ENCODE results near the gene METTL18. TPM values are rescaled to one million over a fixed set of nuclear protein-coding genes. Genes with fewer than 3 reads are reported as not detected.

Gene METTL18
- total and polyA plus RNA-seq, 5 donors from 2014 or later = 5.6 to 45.4 (median 29.9) TPM

DNA sequence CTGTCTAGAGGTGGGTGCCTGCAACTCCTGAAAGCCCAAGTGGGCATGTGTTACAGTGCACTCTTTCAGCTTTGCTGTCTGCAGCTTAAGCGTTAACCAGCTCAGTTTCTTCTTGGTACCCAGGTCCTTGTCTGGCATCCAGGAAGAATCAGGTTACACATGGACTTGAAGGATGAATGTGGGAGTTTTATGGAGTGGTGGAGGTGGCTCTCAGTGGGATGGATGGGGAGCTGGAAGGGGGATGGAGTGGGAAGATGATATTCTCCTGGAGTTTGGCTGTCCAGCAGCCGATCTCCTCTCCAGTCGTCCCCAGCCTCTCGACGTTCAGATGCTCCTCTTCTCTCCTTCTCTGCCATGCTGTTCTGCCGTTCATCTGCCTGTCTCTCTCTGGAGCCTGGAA, 9.4 kb downstream of the METTL18 start:
- Histone ChIP-seq H3K9me3 (ENCODE audit: control insufficient read depth in 2 of 2, low read length in 2 of 2) (no peaks in the 10 kb centered on the region), H3K36me3 (ENCODE audit: control insufficient read depth, insufficient read depth, low read length) (no peaks in the 10 kb centered on the region), H3K27me3 (ENCODE audit: control insufficient read depth, insufficient read depth, low read length) (peaks cover 25% of the 10 kb centered on the region), H3K27ac (ENCODE audit: insufficient read depth, low read length, poor library complexity, severe bottlenecking) (no peak overlapping the region), H3K4me3 (ENCODE audit: low read depth, low read length) (no peak overlapping the region), H3K4me1 (ENCODE audit: control insufficient read depth, insufficient read depth, low read length, poor library complexity, severe bottlenecking) (no peaks in the 10 kb centered on the region)
- DNase-seq (no peak), ATAC-seq (ENCODE audit: low read depth in 2 of 2) (no peak)
- Mint-ChIP-seq H3K27me3 (peaks cover 34% of the 10 kb centered on the region), H3K4me1 (no peaks in the 10 kb centered on the region), H3K4me3 (no peak overlapping the region), H3K27ac (no peak overlapping the region), H3K9me3 (peaks cover 0 to 2% (median 0%) of the 10 kb centered on the region in 7 donors), H3K36me3 (no peaks in the 10 kb centered on the region)

GRCh38 chr1:169784102-169784501, 10.6 kb downstream of the METTL18 start:
- ATAC-seq (ENCODE audit: low read depth in 2 of 2) (no peak), DNase-seq (no peak)
- peaks cover 44% of the 10 kb centered on the region for H3K27me3 Mint-ChIP-seq
- Histone ChIP-seq H3K4me3 (ENCODE audit: low read depth, low read length) (no peak overlapping the region), H3K4me1 (ENCODE audit: control insufficient read depth, insufficient read depth, low read length, poor library complexity, severe bottlenecking) (no peaks in the 10 kb centered on the region), H3K36me3 (ENCODE audit: control insufficient read depth, insufficient read depth, low read length) (no peaks in the 10 kb centered on the region), H3K9me3 (ENCODE audit: control insufficient read depth in 2 of 2, low read length in 2 of 2) (no peaks in the 10 kb centered on the region), H3K27me3 (ENCODE audit: control insufficient read depth, insufficient read depth, low read length) (peaks cover 27% of the 10 kb centered on the region), H3K27ac (ENCODE audit: insufficient read depth, low read length, poor library complexity, severe bottlenecking) (no peak overlapping the region)
- no peaks in the 10 kb centered on the region for H3K4me1 Mint-ChIP-seq
- H3K4me3 Mint-ChIP-seq = no peak overlapping the region
- no peaks in the 10 kb centered on the region for H3K36me3 Mint-ChIP-seq
- no peak overlapping the region for H3K27ac Mint-ChIP-seq
- peaks cover 0 to 2% (median 0%) of the 10 kb centered on the region in 7 donors for H3K9me3 Mint-ChIP-seq

GRCh38 chr1:169782596-169782995, 12.1 kb downstream of the METTL18 start:
- Mint-ChIP-seq H3K27me3 (peaks cover 45% of the 10 kb centered on the region), H3K4me1 (no peaks in the 10 kb centered on the region), H3K36me3 (no peaks in the 10 kb centered on the region), H3K9me3 (peaks cover 0 to 2% (median 0%) of the 10 kb centered on the region in 7 donors), H3K4me3 (no peak overlapping the region), H3K27ac (no peak overlapping the region)
- no peak for DNase-seq
- H3K27me3 ChIP-seq (ENCODE audit: control insufficient read depth, insufficient read depth, low read length) = peaks cover 27% of the 10 kb centered on the region
- no peak overlapping the region for H3K4me3 ChIP-seq (ENCODE audit: low read depth, low read length)
- no peaks in the 10 kb centered on the region for H3K36me3 ChIP-seq (ENCODE audit: control insufficient read depth, insufficient read depth, low read length)
- H3K4me1 ChIP-seq (ENCODE audit: control insufficient read depth, insufficient read depth, low read length, poor library complexity, severe bottlenecking) = no peaks in the 10 kb centered on the region
- ATAC-seq (ENCODE audit: low read depth in 2 of 2) = no peak
- H3K27ac ChIP-seq (ENCODE audit: insufficient read depth, low read length, poor library complexity, severe bottlenecking) = no peak overlapping the region
- no peaks in the 10 kb centered on the region for H3K9me3 ChIP-seq (ENCODE audit: control insufficient read depth in 2 of 2, low read length in 2 of 2)

DNA sequence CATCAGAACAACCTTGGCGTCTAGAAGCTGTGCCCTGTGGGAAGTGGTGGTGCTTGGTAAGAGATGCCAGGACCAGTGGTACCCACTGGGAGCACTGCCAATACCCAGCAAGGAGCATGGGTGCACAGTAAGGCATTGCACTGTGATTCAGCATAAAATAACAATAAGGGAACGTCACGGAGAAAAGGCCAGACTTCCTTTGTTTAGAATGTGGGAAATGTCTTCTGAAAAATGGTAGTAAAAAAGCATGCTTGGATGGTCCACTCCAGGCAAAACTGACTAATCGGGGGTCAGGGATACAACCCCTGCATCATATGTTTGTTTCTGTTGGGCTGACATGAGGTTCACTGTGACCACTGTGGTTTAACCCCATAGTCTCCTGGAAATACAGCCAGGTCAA, 14.7 kb downstream of the METTL18 start:
- Histone ChIP-seq H3K9me3 (ENCODE audit: control insufficient read depth in 2 of 2, low read length in 2 of 2) (no peaks in the 10 kb centered on the region), H3K27ac (ENCODE audit: insufficient read depth, low read length, poor library complexity, severe bottlenecking) (no peak overlapping the region), H3K27me3 (ENCODE audit: control insufficient read depth, insufficient read depth, low read length) (peaks cover 27% of the 10 kb centered on the region), H3K4me3 (ENCODE audit: low read depth, low read length) (no peak overlapping the region), H3K4me1 (ENCODE audit: control insufficient read depth, insufficient read depth, low read length, poor library complexity, severe bottlenecking) (no peaks in the 10 kb centered on the region), H3K36me3 (ENCODE audit: control insufficient read depth, insufficient read depth, low read length) (no peaks in the 10 kb centered on the region)
- Mint-ChIP-seq H3K36me3 (no peaks in the 10 kb centered on the region), H3K9me3 (peaks cover 0 to 2% (median 0%) of the 10 kb centered on the region in 7 donors), H3K27ac (no peak overlapping the region), H3K4me1 (no peaks in the 10 kb centered on the region), H3K27me3 (peaks cover 39% of the 10 kb centered on the region), H3K4me3 (no peak overlapping the region)
- DNase-seq = no peak
- ATAC-seq (ENCODE audit: low read depth in 2 of 2) = no peak

GRCh38 chr1:169779150-169779549, 15.6 kb downstream of the METTL18 start:
- Mint-ChIP-seq H3K4me1 (no peaks in the 10 kb centered on the region), H3K36me3 (no peaks in the 10 kb centered on the region), H3K9me3 (peaks cover 0 to 2% (median 0%) of the 10 kb centered on the region in 7 donors), H3K27ac (no peak overlapping the region), H3K4me3 (no peak overlapping the region), H3K27me3 (peaks cover 32% of the 10 kb centered on the region)
- DNase-seq (no peak), ATAC-seq (ENCODE audit: low read depth in 2 of 2) (no peak)
- Histone ChIP-seq H3K9me3 (ENCODE audit: control insufficient read depth in 2 of 2, low read length in 2 of 2) (no peaks in the 10 kb centered on the region), H3K27ac (ENCODE audit: insufficient read depth, low read length, poor library complexity, severe bottlenecking) (no peak overlapping the region), H3K4me1 (ENCODE audit: control insufficient read depth, insufficient read depth, low read length, poor library complexity, severe bottlenecking) (no peaks in the 10 kb centered on the region), H3K27me3 (ENCODE audit: control insufficient read depth, insufficient read depth, low read length) (peaks cover 21% of the 10 kb centered on the region), H3K36me3 (ENCODE audit: control insufficient read depth, insufficient read depth, low read length) (no peaks in the 10 kb centered on the region), H3K4me3 (ENCODE audit: low read depth, low read length) (no peak overlapping the region)

DNA sequence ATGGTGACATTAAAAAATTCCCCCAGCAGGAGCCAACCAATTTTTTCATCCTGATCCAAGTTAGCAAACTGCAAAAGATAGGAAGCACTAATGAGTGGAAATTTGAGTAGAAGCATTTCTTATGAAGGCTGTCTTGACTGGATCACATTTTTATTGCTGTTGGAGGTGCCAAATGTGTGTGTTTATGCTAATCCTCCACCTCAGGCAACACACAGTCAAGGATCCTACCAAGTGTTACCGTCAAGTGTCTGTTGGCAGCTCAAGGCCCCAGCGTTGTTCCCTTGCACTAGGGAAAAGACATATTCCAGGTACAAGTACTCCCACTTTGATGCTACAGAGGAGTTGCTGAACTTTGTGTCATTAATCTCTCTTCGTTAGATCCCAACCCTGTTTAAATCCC, 18.3 kb downstream of the METTL18 start:
- Mint-ChIP-seq H3K36me3 (no peaks in the 10 kb centered on the region), H3K9me3 (peaks cover 0 to 2% (median 0%) of the 10 kb centered on the region in 7 donors), H3K4me3 (no peak overlapping the region), H3K27me3 (peaks cover 27% of the 10 kb centered on the region), H3K4me1 (no peaks in the 10 kb centered on the region), H3K27ac (no peak overlapping the region)
- H3K27me3 ChIP-seq (ENCODE audit: control insufficient read depth, insufficient read depth, low read length) = peaks cover 6% of the 10 kb centered on the region
- no peaks in the 10 kb centered on the region for H3K36me3 ChIP-seq (ENCODE audit: control insufficient read depth, insufficient read depth, low read length)
- H3K9me3 ChIP-seq (ENCODE audit: control insufficient read depth in 2 of 2, low read length in 2 of 2) = no peaks in the 10 kb centered on the region
- no peak overlapping the region for H3K4me3 ChIP-seq (ENCODE audit: low read depth, low read length)
- H3K27ac ChIP-seq (ENCODE audit: insufficient read depth, low read length, poor library complexity, severe bottlenecking) = no peak overlapping the region
- ATAC-seq (ENCODE audit: low read depth in 2 of 2) = no peak
- no peaks in the 10 kb centered on the region for H3K4me1 ChIP-seq (ENCODE audit: control insufficient read depth, insufficient read depth, low read length, poor library complexity, severe bottlenecking)
- no peak for DNase-seq

DNA sequence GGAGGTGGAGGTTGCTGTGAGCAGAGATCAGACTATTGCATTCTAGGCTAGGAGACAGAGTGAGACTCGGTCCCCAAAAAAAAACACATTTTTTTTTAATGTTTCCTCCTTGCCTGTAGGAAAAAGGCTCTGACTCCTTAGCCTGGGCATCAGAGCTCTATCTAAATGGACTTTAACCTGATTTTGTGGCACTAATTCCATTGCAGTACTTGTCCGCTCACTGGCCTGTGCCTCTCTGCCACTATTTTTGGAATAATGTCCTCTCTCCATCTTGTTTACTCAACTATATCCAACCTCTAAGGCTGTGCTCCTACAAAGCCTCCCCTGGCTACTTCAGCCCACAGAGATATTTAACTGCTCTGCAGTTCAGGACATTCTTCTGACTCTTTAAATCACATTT, 26.5 kb downstream of the METTL18 start:
- Histone ChIP-seq H3K27ac (ENCODE audit: insufficient read depth, low read length, poor library complexity, severe bottlenecking) (no peak overlapping the region), H3K4me1 (ENCODE audit: control insufficient read depth, insufficient read depth, low read length, poor library complexity, severe bottlenecking) (no peaks in the 10 kb centered on the region), H3K27me3 (ENCODE audit: control insufficient read depth, insufficient read depth, low read length) (peaks cover 21% of the 10 kb centered on the region), H3K4me3 (ENCODE audit: low read depth, low read length) (no peak overlapping the region), H3K36me3 (ENCODE audit: control insufficient read depth, insufficient read depth, low read length) (no peaks in the 10 kb centered on the region), H3K9me3 (ENCODE audit: control insufficient read depth in 2 of 2, low read length in 2 of 2) (no peaks in the 10 kb centered on the region)
- Mint-ChIP-seq H3K4me3 (no peak overlapping the region), H3K4me1 (no peaks in the 10 kb centered on the region), H3K9me3 (no peaks in the 10 kb centered on the region), H3K36me3 (no peaks in the 10 kb centered on the region), H3K27ac (no peak overlapping the region), H3K27me3 (peaks cover 24% of the 10 kb centered on the region)
- DNase-seq = no peak
- no peak for ATAC-seq (ENCODE audit: low read depth in 2 of 2)

GRCh38 chr1:169765580-169766331, 29.0 kb downstream of the METTL18 start:
- H3K4me3 Mint-ChIP-seq = no peak overlapping the region
- H3K9me3 Mint-ChIP-seq = no peaks in the 10 kb centered on the region

More at GRCh38 chr1:169765580-169766331, 29.0 kb downstream of the METTL18 start:
- Histone ChIP-seq H3K9me3 (ENCODE audit: control insufficient read depth in 2 of 2, low read length in 2 of 2) (no peaks in the 10 kb centered on the region), H3K36me3 (ENCODE audit: control insufficient read depth, insufficient read depth, low read length) (no peaks in the 10 kb centered on the region), H3K27me3 (ENCODE audit: control insufficient read depth, insufficient read depth, low read length) (peaks cover 18% of the 10 kb centered on the region), H3K27ac (ENCODE audit: insufficient read depth, low read length, poor library complexity, severe bottlenecking) (no peak overlapping the region), H3K4me1 (ENCODE audit: control insufficient read depth, insufficient read depth, low read length, poor library complexity, severe bottlenecking) (no peaks in the 10 kb centered on the region), H3K4me3 (ENCODE audit: low read depth, low read length) (no peak overlapping the region)
- ATAC-seq (ENCODE audit: low read depth in 2 of 2) (no peak), DNase-seq (no peak)
- no peaks in the 10 kb centered on the region for H3K36me3 Mint-ChIP-seq
- no peak overlapping the region for H3K27ac Mint-ChIP-seq
- H3K4me1 Mint-ChIP-seq = no peaks in the 10 kb centered on the region
- peaks cover 28% of the 10 kb centered on the region for H3K27me3 Mint-ChIP-seq
